Lower leg skin (tissue), 4 donors: ENCODE data around the gene DMBT1. TPM values are rescaled to one million over a fixed set of nuclear protein-coding genes. Genes with fewer than 3 reads are reported as not detected.

Experiments used
- DNase-seq, 2 donors: peaks; one replicate each; pipeline ENCODE4 v3.0.0-alpha.2; 2019; ENCODE audit warnings: low spot score in 2 of 2
- H3K4me3 ChIP-seq: fragments of 200-600 bp; sonication (generic); 2 replicates; pipeline ENCODE4 v1.5.1; 2017; ENCODE audit warnings: mild to moderate bottlenecking, low read depth; ENCODE audit not compliant: poor library complexity, severe bottlenecking
- CTCF ChIP-seq, 3 donors: fragments of 450-650 bp; IDR thresholded peaks; one replicate each; pipeline ENCODE4 v1.5.1; 2016; ENCODE audit warnings: antibody characterized with exemption in 3 of 3, mild to moderate bottlenecking in 3 of 3, moderate library complexity in 2 of 3
- POLR2A ChIP-seq, 2 donors: fragments of 450-650 bp; IDR thresholded peaks; one replicate each; pipeline ENCODE4 v1.6.1; 2016 to 2017; ENCODE audit warnings: antibody characterized with exemption in 2 of 2, mild to moderate bottlenecking in 1 of 2, moderate library complexity in 1 of 2
- WGBS, 2 donors: methylation state at CpG; one replicate each; pipeline ENCODE4 v1.1.5; 2018; 5-methylcytosine and 5-hydroxymethylcytosine counted together
- intact Hi-C: fragments of 100-400 bp; cut with DNase I; formaldehyde crosslinking; loops from one replicate; pipeline ENCODE4 v1.15.0; 2023; ENCODE audit warnings: low total_unique reads
- total RNA-seq, 4 donors: library from RNA; depleted of rRNA; stranded (reverse); fragments of >200 nt; gene quantifications; one replicate each; pipeline ENCODE4 v1.1.0, GENCODE V29; 2016

DMBT1 gene
- total RNA-seq: under 1 TPM in 3 of 4 donors, not detected in 1; 0.04 to 0.29 (median 0.26) TPM

DNA sequence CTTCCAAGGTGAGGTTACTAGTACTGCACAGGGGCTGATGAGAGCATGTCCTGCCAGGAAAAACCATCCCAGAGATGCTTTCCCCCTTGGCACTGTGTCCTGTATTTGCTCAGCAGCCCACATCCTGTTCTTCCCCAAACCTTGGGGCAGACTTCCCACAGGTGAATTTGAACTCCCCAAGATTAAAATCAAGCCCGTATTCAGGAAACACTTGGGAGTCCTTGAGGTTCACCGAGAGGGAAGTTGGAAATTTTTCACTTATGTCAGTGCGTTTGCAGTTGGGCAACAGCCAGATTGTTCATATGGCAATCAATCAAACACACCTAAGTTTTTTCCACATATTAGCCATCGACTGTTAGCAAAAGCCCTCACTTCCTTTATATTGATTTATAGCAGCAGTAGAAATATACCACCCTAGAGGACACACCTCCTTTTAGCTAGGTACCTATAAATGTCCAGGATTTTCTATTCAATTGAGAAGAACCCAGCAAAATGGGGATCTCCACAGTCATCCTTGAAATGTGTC, at the start of gene DMBT1:
TSS of gene DMBT1 (plus strand) at position 476 of the 526 bp plus-strand sequence. CDS start at position 493, 17 bp downstream.
- no peak for DNase-seq
- no peak for TF ChIP-seq CTCF (IDR thresholded peaks at IDR 0.05)
- TF ChIP-seq POLR2A (IDR thresholded peaks at IDR 0.05): no peak
- H3K4me3 ChIP-seq: no peak within 1 kb of the TSS
- WGBS, 2 donors: 14 to 41% methylated on average over 4 of the region's 4 CpGs
- intact Hi-C loops: loop anchor here (10.0 kb wide), 3 partner anchors 106 to 276 kb away; partner anchors contain the start of gene ARMS2

- H3K4me3 ChIP-seq: no peak overlapping the region
- 91 to 98% methylated on average over 4 of the region's 4 CpGs for WGBS, 2 donors
- TF ChIP-seq CTCF (IDR thresholded peaks at IDR 0.05): no peak
- intact Hi-C loops: no loop called here
- no peak for DNase-seq
Observed at GRCh38 chr10:122513053-122513452, 47.5 kb upstream of the DMBT1 start.

GRCh38 chr10:122514045-122514840, 46.3 kb upstream of the DMBT1 start:
- 89 to 93% methylated on average over 22 of the region's 22 CpGs for WGBS, 2 donors
- TF ChIP-seq POLR2A (IDR thresholded peaks at IDR 0.05): no peak
- TF ChIP-seq CTCF (IDR thresholded peaks at IDR 0.05): no peak
- DNase-seq: no peak
- intact Hi-C loops: no loop called here
- no peak overlapping the region for H3K4me3 ChIP-seq

DNA sequence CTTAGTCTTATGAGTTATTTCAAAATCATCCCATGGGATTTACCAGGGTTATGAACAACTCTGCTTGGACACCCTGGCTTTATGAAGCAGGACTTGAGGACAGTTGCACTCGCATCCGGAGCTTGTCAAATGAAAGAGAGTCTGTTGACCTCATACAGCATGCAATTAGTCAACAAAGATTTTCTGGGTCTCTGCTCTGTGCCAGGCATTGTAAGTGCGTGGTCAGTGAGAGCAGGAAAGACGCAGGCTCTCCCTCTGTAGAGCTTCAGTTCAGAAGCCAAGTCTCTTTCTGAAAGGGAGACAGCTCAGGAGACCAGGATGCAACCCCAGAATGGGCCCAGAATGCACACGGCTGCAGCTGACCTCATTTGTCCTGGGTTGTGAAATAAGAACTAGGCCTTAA, 45.5 kb upstream of the DMBT1 start:
- 84 to 91% methylated on average over 5 of the region's 5 CpGs for WGBS, 2 donors
- DNase-seq: no peak
- no peak for TF ChIP-seq POLR2A (IDR thresholded peaks at IDR 0.05)
- no peak for TF ChIP-seq CTCF (IDR thresholded peaks at IDR 0.05)
- intact Hi-C loops: no loop called here
- H3K4me3 ChIP-seq: no peak overlapping the region

DNA sequence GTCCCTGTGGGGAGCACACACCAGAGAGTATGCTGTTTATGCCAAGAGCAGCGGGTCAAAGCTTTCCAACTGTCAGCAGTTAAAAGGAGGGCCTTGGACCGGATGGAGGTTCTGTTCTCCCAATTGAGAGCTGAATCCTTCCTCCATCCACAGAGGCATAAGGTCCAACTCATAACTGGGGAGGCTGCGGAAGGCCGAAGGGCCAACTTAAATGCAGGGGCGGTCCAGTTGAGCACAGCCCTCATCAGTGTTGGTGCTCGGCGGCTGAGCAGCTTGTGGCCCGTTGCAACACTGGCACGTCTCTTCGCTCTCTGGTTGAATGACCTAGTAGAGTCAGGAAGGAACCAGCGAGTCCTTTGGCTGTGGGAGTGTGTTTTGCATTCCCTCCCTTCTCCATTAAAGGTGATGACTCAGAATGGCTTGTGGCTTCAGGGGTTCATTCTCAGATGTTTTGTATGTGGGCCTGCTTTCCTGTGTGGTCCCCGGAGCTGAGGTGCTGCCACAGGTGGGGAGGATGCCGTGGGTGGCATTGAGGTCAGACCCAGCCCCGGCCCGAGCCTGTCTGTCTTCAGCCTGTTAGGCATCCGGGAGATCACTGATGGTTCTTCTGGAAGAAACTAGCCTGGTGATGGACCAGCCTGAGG, 44.8 kb upstream of the DMBT1 start:
- TF ChIP-seq POLR2A (IDR thresholded peaks at IDR 0.05): no peak
- TF ChIP-seq CTCF (IDR thresholded peaks at IDR 0.05): no peak
- 74 to 77% methylated on average over 16 of the region's 16 CpGs for WGBS, 2 donors
- no peak for DNase-seq
- H3K4me3 ChIP-seq: no peak overlapping the region
- intact Hi-C loops: no loop called here
